NCI-H82 treated with DMSO at 0.1 percent for 48 hours (cell line): Measurements from ENCODE around the gene FRMPD2.
"Not testable (repeated sequence)": the region's sequence is repeated elsewhere in the genome, so short reads cannot be mapped to it uniquely, and the experiment has no call there.

Source experiments
- DNase-seq: peaks from one replicate; lab custom pipeline; 2025; ENCODE audit not compliant: unreplicated experiment; lab: John Stamatoyannopoulos, UW

The FRMPD2 gene

GRCh38 chr10:48143721-48144642 is 130.5 kb downstream of the FRMPD2 start:
- not testable (repeated sequence) for DNase-seq

- DNase-seq, result not testable (repeated sequence)
Observed at GRCh38 chr10:48140949-48141348, 133.5 kb downstream of the FRMPD2 start.

- DNase-seq, result not testable (repeated sequence)
Observed at GRCh38 chr10:48139953-48140850, 134.3 kb downstream of the FRMPD2 start.

- not testable (repeated sequence) for DNase-seq
Observed at GRCh38 chr10:48128954-48129353, 145.5 kb downstream of the FRMPD2 start.

- not testable (repeated sequence) for DNase-seq
Observed at GRCh38 chr10:48126251-48126650, 148.2 kb downstream of the FRMPD2 start.

- not testable (repeated sequence) for DNase-seq
Observed at GRCh38 chr10:48125631-48126030, 148.9 kb downstream of the FRMPD2 start.

- not testable (repeated sequence) for DNase-seq
Observed at GRCh38 chr10:48122618-48123017, 151.9 kb downstream of the FRMPD2 start.

- DNase-seq, result not testable (repeated sequence)
Observed at GRCh38 chr10:48110277-48110676, 164.2 kb downstream of the FRMPD2 start.
